GM23338 (cell line): ENCODE data around the gene EYS.

Source experiments
- JUNB ChIP-seq: IDR thresholded peaks from one replicate; pipeline ENCODE4 v1.6.1; 2016; ENCODE audit warnings: antibody characterized with exemption; ENCODE audit not compliant: unreplicated experiment
- POLR2AphosphoS5 ChIP-seq: IDR thresholded peaks from 2 replicates; pipeline ENCODE4 v1.6.1; 2016; ENCODE audit warnings: antibody characterized with exemption, low read depth

GRCh38 chr6:64221776-64222175 lies 1485.2 kb downstream of the EYS start:
- TF ChIP-seq JUNB, result no peak
- TF ChIP-seq POLR2AphosphoS5, result no peak
